Ishikawa (cell line): ENCODE data around the gene VPS41.

ENCODE experiments used
- EP300 ChIP-seq: IDR thresholded peaks from 2 replicates; pipeline ENCODE4 v1.6.1; 2012; ENCODE audit warnings: borderline replicate concordance
- NFIC ChIP-seq: IDR thresholded peaks from 2 replicates; pipeline ENCODE4 v1.6.1; 2012
- RAD21 ChIP-seq: IDR thresholded peaks from 2 replicates; pipeline ENCODE4 v1.6.1; 2012; ENCODE audit warnings: low read depth
- TAF1 ChIP-seq: IDR thresholded peaks from 2 replicates; pipeline ENCODE4 v1.6.1; 2012; ENCODE audit warnings: low read depth, mild to moderate bottlenecking
- TCF12 ChIP-seq: IDR thresholded peaks from 2 replicates; pipeline ENCODE4 v1.6.1; 2012; ENCODE audit warnings: low read depth
- TF ChIP-seq, protein P1 (sequence below): IDR thresholded peaks from 2 replicates; pipeline ENCODE4 v1.6.1; 2012

DNA sequence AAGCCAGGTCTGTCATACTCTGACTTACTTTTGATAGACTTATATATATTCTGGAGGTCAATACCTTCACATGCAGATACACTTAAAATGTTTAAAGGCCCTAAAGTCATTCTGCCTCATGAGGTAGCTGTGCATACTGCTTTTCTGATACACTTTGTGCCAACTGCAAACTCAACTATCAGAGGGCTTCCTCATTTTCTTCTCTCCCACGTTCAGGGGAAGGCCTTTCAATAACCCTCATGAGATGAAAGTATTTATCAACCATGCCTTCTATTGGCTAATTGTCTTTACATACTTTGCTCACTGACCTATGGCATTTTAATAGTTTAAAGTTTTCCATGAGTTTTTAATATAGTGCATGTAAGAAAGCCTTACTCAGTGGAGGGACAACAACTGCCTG lies 165.1 kb downstream of the VPS41 start:
- TF ChIP-seq RAD21 (no peak), EP300 (no peak), TAF1 (no peak), NFIC (no peak), TCF12 (no peak)
- TF ChIP-seq, protein P1, sequence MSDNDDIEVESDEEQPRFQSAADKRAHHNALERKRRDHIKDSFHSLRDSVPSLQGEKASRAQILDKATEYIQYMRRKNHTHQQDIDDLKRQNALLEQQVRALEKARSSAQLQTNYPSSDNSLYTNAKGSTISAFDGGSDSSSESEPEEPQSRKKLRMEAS, result no peak
